Measurements from ENCODE around the gene CABLES1. TPM values are rescaled to one million over a fixed set of nuclear protein-coding genes. Genes with fewer than 3 reads are reported as not detected.
A peak's percentile ranks its signal among the peaks of the same experiment; 100 is the strongest.
"Not testable (repeated sequence)": the region's sequence is repeated elsewhere in the genome, so short reads cannot be mapped to it uniquely, and the experiment has no call there.

The CABLES1 gene
- total RNA-seq, 1 experiment from 2014 or later: 5.1 TPM

DNA sequence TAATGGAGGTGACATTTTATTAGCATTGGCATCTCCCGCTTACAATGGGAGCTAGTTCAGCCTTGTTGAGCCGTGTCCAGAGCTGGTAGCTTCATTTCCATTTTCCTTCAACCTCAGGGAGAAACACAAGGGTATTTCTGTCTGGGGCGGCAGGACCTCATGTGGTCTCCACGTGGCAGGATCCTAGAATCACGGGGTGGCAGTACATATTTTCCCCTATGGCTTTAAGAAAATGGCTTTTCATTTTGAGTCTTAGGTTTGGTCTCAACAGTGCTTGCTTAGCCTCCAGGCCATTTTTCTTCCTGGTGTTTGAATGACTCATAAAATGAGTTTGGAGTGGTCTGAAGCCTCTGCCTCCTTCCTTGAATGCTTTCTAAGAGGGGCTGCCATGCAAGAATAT lies 20.3 kb downstream of the CABLES1 start:
- Histone ChIP-seq H3K4me1 (replicated peaks) (peaks cover 13% of the 10 kb centered on the region), H3K27me3 (replicated peaks) (no peaks in the 10 kb centered on the region), H3K4me3 (no peak overlapping the region), H3K36me3 (no peaks in the 10 kb centered on the region), H3K9me3 (replicated peaks) (no peaks in the 10 kb centered on the region), H3K27ac (no peak overlapping the region)
- no peak for DNase-seq (ENCODE audit: low read depth in 1 of 2, low spot score in 2 of 2)

DNA sequence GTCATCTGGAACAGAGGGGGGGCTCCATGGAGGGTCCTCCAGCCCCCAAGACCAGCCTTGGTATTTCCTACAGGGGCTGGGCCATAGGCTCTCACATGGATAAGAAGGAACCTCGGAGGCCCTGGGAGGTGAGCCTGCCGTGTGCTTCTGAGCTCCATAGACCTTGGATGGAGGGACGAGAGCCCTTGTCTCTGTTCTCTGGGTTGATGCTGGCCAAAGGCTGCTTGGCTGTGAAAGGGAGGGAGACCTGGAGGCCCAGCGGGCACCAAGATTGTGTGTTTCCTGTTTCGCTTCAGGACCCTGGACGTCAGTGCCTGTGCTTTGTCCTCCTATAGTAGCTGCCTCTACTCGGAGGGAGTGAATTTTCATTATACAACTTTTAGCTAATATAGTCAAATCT lies 20.8 kb downstream of the CABLES1 start:
- no peak overlapping the region for H3K27ac ChIP-seq

DNA sequence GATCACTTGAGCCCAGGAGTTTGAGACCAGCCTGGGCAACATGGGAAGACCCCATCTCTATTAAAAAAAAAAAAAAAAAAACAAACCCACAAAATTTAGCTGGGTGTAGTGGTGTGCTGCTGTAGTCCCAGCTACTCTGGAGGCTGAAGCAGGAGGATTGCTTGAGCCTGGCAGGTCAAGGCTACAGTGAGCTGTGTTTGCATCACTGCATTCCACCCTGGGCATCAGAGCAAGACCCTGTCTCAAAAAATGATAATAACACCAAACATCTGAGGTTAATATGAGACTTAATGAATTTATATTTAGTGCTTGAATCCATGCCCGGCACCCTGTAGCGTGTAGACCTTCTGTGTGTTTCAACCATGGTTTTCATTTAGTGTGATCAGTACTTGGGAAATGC lies 22.8 kb downstream of the CABLES1 start:
- Histone ChIP-seq H3K4me3 (no peak overlapping the region), H3K27ac (no peak overlapping the region), H3K36me3 (no peaks in the 10 kb centered on the region), H3K27me3 (replicated peaks) (no peaks in the 10 kb centered on the region), H3K4me1 (replicated peaks) (peaks cover 13% of the 10 kb centered on the region), H3K9me3 (replicated peaks) (no peaks in the 10 kb centered on the region)
- DNase-seq (ENCODE audit: low read depth in 1 of 2, low spot score in 2 of 2): no peak

More for the DNA sequence above, 20.8 kb downstream of the CABLES1 start:
- Histone ChIP-seq H3K9me3 (replicated peaks) (no peaks in the 10 kb centered on the region), H3K4me1 (replicated peaks) (peaks cover 13% of the 10 kb centered on the region), H3K4me3 (no peak overlapping the region), H3K36me3 (no peaks in the 10 kb centered on the region), H3K27me3 (replicated peaks) (no peaks in the 10 kb centered on the region)
- no peak for DNase-seq (ENCODE audit: low read depth in 1 of 2, low spot score in 2 of 2)

DNA sequence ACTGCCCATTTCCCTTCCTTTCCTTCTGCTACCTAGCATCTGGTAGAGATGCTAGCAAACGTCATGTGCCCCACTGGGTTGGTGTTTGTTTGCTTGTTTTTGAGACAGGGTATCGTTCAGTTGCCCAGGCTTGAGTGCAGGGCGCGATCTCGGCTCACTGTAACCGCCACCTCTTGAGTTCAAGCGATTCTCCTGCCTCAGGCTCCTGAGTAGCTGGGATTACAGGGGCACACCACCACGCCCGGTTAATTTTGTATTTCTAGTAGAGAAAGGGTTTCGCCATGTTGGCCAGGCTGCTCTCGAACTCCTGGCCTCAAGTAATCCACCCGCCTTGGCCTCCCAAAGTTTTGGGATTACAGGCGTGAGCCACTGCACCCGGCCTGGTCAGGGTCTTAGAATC lies 23.6 kb downstream of the CABLES1 start:
- not testable (repeated sequence) for H3K36me3 ChIP-seq; H3K9me3 ChIP-seq (replicated peaks); H3K27me3 ChIP-seq (replicated peaks); DNase-seq (ENCODE audit: low read depth in 1 of 2, low spot score in 2 of 2); H3K27ac ChIP-seq; H3K4me3 ChIP-seq
- peaks cover 13% of the 10 kb centered on the region for H3K4me1 ChIP-seq (replicated peaks)

DNA sequence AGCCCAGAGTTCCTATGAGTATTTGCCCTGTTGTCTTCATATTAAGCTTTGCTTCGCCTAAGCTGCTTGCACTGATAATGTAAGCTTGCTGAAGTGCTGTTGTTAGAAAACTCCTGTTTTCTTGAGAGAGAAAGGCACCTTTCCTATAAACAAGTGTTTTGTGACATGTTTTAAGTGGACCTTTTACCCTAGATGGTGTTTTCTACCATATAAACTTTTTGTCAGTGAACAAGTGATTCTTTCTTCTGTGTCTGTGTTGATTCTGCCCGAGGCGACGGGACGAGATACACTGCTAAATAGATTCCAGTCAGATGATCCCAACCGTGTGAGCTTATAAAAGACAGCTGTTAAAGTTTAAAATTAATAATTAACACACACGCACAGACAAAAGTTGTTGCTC lies 24.1 kb downstream of the CABLES1 start:
- Histone ChIP-seq H3K9me3 (replicated peaks) (no peaks in the 10 kb centered on the region), H3K4me1 (replicated peaks) (peaks cover 13% of the 10 kb centered on the region), H3K4me3 (no peak overlapping the region), H3K27ac (no peak overlapping the region), H3K36me3 (no peaks in the 10 kb centered on the region), H3K27me3 (replicated peaks) (no peaks in the 10 kb centered on the region)
- DNase-seq (ENCODE audit: low read depth in 1 of 2, low spot score in 2 of 2): no peak

DNA sequence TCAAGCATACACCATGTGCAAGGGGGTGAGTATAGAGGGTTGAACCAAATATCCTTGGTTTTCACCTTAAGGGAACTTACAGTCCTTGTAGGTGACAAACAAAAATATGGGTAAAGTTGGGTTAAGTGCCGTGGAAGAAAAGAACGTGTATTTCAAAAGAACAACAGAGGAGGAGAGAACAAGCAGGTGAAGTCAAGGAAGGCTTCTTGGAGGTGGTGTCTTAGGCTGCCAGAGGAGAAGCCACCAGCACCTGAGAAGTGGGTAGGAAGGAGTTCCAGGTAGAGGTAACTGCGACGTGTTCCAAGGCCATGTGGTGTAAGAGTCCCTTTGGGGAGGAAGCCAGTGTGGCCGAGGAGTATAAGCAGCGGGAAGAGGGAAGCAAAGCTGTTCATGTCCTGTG lies 27.2 kb downstream of the CABLES1 start:
- H3K9me3 ChIP-seq (replicated peaks): no peaks in the 10 kb centered on the region
- H3K27ac ChIP-seq: no peak overlapping the region

DNA sequence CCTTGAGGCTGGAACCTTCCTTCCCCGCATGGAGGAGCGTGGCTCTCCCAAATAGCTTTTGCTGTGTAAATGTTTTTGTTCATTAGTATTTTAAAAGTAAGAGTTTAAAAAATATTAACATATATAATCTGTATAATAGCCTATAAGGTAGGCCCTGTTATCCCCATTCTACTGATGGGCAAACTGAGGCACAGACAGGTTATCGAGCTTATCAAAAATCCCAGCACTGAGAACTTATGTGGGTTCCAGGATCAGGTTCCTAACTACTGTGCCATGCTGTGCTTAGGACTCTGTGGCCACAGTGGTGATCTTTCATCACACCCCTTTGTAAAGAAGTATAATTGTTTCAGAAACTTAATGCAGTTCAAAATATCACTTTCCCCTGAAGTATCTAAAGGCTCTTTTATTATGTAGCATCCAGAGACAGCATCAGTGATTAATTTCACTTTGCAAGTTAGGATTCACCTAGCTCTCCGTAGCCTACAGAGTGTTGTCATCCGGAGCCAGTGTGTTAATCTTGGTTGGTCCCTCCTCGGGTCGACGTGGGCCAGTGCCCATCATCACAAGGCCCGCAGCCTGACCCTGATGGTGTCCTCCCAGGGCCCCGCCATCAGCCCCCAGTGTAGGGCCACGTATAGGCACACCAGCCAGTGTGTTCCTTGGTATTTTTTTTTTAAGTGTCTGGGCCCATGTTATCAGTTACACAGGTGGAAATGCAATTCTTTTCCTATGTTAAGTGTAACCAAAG lies 28.7 kb downstream of the CABLES1 start:
- H3K9me3 ChIP-seq (replicated peaks): no peaks in the 10 kb centered on the region
- H3K4me1 ChIP-seq (replicated peaks): no peaks in the 10 kb centered on the region
- DNase-seq (ENCODE audit: low read depth in 1 of 2, low spot score in 2 of 2): no peak
- no peaks in the 10 kb centered on the region for H3K27me3 ChIP-seq (replicated peaks)
- no peak overlapping the region for H3K4me3 ChIP-seq
- no peaks in the 10 kb centered on the region for H3K36me3 ChIP-seq
- no peak overlapping the region for H3K27ac ChIP-seq

More for the DNA sequence above, 27.2 kb downstream of the CABLES1 start:
- H3K4me1 ChIP-seq (replicated peaks): no peaks in the 10 kb centered on the region
- DNase-seq (ENCODE audit: low read depth in 1 of 2, low spot score in 2 of 2): no peak
- H3K27me3 ChIP-seq (replicated peaks): no peaks in the 10 kb centered on the region
- H3K4me3 ChIP-seq: no peak overlapping the region
- no peaks in the 10 kb centered on the region for H3K36me3 ChIP-seq

DNA sequence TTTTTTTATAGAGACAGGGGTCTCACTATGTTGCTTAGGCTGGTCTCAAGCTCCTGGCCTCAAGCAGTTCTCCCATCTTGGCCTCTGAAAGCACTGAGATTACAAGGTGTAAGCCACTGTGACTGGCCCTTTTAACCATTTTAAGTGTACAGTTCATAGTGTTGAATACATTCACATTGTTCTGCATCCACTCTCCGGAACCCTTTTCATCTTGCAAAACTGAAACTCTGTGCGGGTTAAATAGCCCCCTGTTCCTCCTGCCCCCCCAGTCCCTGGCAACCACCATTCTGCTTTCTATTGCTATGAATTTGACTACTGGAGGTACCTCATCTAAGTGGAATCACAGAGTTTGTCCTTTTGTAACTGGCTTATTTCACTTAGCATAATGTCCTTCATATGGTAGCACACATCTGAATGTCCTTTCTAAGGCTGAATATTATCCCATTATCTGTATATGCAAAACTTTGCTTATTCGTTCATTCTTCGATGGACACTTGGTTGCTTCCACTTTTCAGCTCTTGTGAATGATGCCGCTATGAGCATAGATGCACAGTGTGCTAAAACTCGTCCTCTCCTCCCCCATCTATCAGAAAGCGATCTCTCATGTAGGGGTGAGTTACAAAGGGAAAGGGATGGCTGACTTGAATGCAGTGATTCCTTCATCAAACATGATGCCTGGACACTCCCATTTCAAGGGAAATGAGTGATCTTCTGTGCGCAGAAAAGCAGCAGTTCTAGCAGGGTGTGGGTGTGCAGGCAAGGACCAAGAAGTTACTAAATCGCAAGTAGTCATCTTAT lies 30.2 kb downstream of the CABLES1 start:
- H3K9me3 ChIP-seq (replicated peaks): no peaks in the 10 kb centered on the region
- H3K4me3 ChIP-seq: no peak overlapping the region
- DNase-seq (ENCODE audit: low read depth in 1 of 2, low spot score in 2 of 2): no peak
- no peak overlapping the region for H3K27ac ChIP-seq
- no peaks in the 10 kb centered on the region for H3K27me3 ChIP-seq (replicated peaks)
- H3K36me3 ChIP-seq: no peaks in the 10 kb centered on the region
- H3K4me1 ChIP-seq (replicated peaks): peaks cover 8% of the 10 kb centered on the region; the same call in 1 of the 2 replicates

DNA sequence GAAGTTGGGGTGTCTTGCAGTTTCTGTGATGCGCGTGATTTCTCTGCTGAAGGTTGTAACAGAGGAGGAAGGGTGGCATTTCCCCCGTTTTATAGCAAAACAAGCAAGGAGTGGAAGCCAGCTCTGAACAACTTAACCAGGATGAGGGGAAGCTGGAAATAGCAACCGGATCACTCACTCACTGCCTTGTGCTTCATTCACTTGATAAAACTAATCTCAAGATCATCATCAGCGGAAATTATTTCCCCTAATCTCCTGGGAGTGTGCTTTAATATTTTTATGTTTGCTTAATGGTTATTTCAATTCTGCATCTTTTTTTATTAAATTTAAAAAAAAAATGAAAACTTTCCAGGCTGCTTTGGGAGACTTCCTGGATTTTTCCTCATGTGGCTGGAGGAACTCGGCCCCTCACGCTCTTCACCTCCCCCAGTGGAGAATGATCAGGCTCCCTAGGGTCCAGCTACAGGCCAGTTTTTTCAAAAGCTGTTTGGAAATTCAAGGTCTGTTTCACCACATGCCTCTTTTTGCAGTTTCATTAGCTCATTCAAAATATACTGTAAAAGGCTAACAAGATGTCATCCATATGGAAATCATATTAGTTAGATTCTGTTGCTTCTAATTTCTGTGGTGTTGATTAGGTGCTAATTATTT lies 31.7 kb downstream of the CABLES1 start:
- H3K4me3 ChIP-seq: no peak overlapping the region
- DNase-seq (ENCODE audit: low read depth in 1 of 2, low spot score in 2 of 2): no peak
- H3K27ac ChIP-seq: no peak overlapping the region
- no peaks in the 10 kb centered on the region for H3K27me3 ChIP-seq (replicated peaks)
- H3K36me3 ChIP-seq: no peaks in the 10 kb centered on the region
- H3K4me1 ChIP-seq (replicated peaks): peaks cover 9% of the 10 kb centered on the region; the same call in 1 of the 2 replicates
- no peaks in the 10 kb centered on the region for H3K9me3 ChIP-seq (replicated peaks)

DNA sequence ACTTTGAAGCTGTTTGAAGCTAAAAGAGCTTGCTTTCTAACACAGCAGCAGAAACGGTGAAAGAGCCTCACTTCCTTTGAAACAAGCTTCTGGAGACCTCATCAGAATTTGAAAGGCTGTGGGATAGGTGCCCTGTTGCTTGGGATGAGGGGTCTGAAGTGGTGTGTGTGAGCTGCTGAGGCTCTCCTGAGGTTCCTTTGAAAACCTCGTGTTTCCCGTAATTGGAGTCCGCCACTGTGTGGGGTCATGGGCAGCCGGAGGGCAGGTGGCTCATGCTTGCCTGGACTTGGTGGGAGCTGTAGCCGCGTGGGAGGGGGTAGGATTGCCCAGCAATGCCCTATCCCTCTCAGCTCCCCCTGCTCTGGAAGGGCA lies 34.4 kb downstream of the CABLES1 start:
- H3K27me3 ChIP-seq (replicated peaks): no peaks in the 10 kb centered on the region
- no peak overlapping the region for H3K27ac ChIP-seq
- peaks cover 9% of the 10 kb centered on the region; the same call in 1 of the 2 replicates for H3K4me1 ChIP-seq (replicated peaks)
- no peaks in the 10 kb centered on the region for H3K9me3 ChIP-seq (replicated peaks)
- H3K36me3 ChIP-seq: no peaks in the 10 kb centered on the region
- DNase-seq (ENCODE audit: low read depth in 1 of 2, low spot score in 2 of 2): no peak
- no peak overlapping the region for H3K4me3 ChIP-seq

DNA sequence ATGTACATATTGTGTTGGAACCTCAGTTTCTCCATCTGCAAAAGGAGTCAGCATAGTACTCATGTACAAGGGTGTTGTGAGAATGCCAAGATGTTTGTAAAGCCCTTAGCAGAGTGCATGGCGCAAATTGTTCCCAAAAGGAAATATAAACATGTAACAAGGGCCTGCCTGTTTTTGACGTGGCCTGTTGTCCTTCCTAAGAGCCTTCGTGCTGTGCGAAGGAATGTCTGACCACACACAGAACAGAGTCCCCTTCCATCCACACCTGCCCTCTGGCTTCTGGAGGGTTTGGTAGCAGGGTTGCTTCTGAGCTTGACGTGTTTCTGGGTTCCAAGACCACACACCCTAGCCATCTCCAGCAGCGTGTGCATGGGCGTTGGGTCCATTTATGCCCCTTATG lies 34.9 kb downstream of the CABLES1 start:
- no peak overlapping the region for H3K27ac ChIP-seq
- no peaks in the 10 kb centered on the region for H3K9me3 ChIP-seq (replicated peaks)

DNA sequence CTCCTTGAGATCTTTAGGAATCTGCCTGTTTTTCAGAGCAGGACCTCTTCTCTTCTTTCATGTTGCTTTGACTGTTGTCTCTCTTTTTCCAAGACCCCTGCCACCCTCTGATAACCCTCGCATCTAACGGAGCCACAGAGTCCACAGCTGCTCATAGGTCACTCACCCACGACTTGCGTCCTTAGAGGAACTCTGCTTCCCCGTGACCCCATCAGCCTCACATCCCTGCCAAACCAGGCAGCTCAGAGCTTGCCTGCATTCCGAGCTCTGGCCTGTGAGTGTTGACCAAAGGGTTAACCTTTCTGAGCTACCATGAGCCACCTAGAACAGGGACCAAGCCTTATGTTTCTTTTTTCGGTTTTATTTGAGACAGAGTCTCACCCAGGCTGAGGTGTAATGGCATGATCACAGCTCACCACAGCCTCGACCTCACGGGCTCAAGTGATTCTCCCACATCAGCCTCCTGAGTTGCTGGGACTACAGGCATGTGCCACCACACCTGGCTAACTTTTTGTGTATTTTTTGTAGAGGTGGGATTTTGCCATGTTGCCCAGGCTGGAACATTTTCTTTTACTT lies 36.4 kb downstream of the CABLES1 start:
- Histone ChIP-seq H3K27me3 (replicated peaks) (no peaks in the 10 kb centered on the region), H3K27ac (no peak overlapping the region), H3K4me3 (no peak overlapping the region), H3K9me3 (replicated peaks) (no peaks in the 10 kb centered on the region), H3K4me1 (replicated peaks) (peaks cover 9% of the 10 kb centered on the region; the same call in 1 of the 2 replicates), H3K36me3 (no peaks in the 10 kb centered on the region)
- DNase-seq (ENCODE audit: low read depth in 1 of 2, low spot score in 2 of 2): no peak

More for the DNA sequence above, 34.9 kb downstream of the CABLES1 start:
- Histone ChIP-seq H3K4me1 (replicated peaks) (peaks cover 9% of the 10 kb centered on the region; the same call in 1 of the 2 replicates), H3K27me3 (replicated peaks) (no peaks in the 10 kb centered on the region), H3K36me3 (no peaks in the 10 kb centered on the region), H3K4me3 (no peak overlapping the region)
- peak in 1 of 2 experiments; percentile 27 for DNase-seq (ENCODE audit: low read depth in 1 of 2, low spot score in 2 of 2)

DNA sequence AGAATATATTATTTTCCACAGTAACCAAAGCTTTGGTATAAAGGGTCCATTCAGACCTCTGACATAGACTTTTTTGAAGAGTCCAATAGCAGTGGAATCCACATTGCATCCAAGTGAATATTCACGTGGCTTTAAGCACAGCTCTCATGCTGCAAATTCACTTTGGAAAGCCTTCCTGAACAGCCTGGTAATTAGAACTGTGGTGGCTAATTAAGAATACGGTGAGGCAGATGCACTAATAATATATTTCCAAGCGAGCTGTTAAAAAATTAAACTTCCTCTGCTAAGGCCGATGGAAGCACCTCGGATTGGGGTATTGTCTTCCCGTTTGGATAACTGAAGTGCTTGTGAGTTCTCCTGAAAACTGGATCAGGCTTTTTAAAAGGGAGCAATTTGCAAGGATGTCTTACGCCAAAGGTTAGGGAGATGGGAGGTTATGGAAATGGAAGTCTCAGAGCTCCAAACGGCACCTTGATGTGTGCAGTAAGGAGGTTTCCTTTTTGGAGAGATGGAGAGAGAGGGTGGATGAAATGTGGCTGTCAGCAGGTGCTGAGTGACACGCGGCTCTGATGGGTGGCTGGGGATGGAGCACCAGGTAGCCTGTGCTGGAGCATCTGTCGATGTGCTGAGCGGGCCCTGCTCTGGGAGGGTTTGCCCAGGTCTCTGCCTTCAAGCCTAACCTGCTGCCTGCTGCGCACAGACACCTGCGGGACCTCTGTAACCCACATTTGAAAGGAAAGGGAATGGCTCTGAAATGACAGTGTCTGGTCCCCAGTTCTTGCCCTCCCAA lies 37.5 kb downstream of the CABLES1 start:
- no peak for DNase-seq (ENCODE audit: low read depth in 1 of 2, low spot score in 2 of 2)
- Histone ChIP-seq H3K9me3 (replicated peaks) (no peaks in the 10 kb centered on the region), H3K27ac (no peak overlapping the region), H3K36me3 (no peaks in the 10 kb centered on the region), H3K4me1 (replicated peaks) (peaks cover 9% of the 10 kb centered on the region; the same call in 1 of the 2 replicates), H3K27me3 (replicated peaks) (no peaks in the 10 kb centered on the region), H3K4me3 (no peak overlapping the region)

All from SJSA1 (cell line).